HuH-7.5 (cell line): ENCODE measurements around the gene TCEAL1.
"Not testable (repeated sequence)": the region's sequence is repeated elsewhere in the genome, so short reads cannot be mapped to it uniquely, and the experiment has no call there.

Source experiments
- DNase-seq: peaks from one replicate; pipeline ENCODE4 v3.0.0; 2011; ENCODE audit warnings: low spot score

The TCEAL1 gene, protein sequence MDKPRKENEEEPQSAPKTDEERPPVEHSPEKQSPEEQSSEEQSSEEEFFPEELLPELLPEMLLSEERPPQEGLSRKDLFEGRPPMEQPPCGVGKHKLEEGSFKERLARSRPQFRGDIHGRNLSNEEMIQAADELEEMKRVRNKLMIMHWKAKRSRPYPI

GRCh38 chrX:103628386-103629317 lies at the start of gene TCEAL1:
Gene TCEAL1 (plus strand): TSS chrX:103628975. CDS start chrX:103629917, 942 bp downstream.
- DNase-seq: no peak

GRCh38 chrX:103584596-103584995 lies 44.2 kb upstream of the TCEAL1 start:
- DNase-seq: no peak

- no peak for DNase-seq
Observed at GRCh38 chrX:103585411-103586313, 43.1 kb upstream of the TCEAL1 start, which contains the start of gene TCEAL4. Gene TCEAL4 (plus strand): TSS chrX:103585515. CDS start chrX:103586676, 1,161 bp downstream.

DNA sequence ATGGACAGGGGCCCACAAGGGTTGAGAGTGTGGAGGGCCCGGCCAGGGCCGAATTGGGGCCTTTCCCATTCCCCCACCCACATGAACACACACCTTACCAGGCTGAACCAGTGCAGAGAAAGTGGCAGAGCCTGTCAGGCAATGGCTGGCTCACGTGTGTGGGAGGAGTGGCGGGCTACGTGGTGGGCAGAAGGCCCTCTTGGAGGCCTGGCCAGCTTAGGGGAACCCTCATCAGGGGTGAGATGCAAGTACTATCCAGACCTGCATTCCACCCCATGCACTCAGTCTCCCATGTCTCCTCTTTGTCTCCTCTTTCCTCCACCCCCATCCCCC lies 42.5 kb upstream of the TCEAL1 start:
- no peak for DNase-seq

- no peak for DNase-seq
Observed at GRCh38 chrX:103586659-103587058, 42.1 kb upstream of the TCEAL1 start.

DNA sequence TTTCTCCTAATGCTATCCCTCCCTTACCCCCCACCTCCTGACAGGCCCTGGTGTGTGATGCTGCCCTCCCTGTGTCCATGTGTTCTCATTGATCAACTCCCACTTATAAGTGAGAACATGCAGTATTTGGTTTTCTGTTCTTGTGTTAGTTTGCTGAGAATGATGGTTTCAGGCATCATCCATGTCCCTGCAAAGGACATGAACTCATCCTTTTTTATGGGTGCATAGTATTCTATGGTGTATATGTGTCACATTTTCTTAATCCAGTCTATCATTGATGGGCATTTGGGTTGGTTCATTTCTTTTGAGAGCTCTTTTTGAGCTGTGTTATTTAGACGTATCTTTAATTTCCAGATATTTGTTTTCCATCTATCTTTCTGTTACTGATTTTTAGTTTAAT lies 36.5 kb upstream of the TCEAL1 start:
- not testable (repeated sequence) for DNase-seq

GRCh38 chrX:103595202-103595601 lies 33.6 kb upstream of the TCEAL1 start:
- DNase-seq: not testable (repeated sequence)

DNA sequence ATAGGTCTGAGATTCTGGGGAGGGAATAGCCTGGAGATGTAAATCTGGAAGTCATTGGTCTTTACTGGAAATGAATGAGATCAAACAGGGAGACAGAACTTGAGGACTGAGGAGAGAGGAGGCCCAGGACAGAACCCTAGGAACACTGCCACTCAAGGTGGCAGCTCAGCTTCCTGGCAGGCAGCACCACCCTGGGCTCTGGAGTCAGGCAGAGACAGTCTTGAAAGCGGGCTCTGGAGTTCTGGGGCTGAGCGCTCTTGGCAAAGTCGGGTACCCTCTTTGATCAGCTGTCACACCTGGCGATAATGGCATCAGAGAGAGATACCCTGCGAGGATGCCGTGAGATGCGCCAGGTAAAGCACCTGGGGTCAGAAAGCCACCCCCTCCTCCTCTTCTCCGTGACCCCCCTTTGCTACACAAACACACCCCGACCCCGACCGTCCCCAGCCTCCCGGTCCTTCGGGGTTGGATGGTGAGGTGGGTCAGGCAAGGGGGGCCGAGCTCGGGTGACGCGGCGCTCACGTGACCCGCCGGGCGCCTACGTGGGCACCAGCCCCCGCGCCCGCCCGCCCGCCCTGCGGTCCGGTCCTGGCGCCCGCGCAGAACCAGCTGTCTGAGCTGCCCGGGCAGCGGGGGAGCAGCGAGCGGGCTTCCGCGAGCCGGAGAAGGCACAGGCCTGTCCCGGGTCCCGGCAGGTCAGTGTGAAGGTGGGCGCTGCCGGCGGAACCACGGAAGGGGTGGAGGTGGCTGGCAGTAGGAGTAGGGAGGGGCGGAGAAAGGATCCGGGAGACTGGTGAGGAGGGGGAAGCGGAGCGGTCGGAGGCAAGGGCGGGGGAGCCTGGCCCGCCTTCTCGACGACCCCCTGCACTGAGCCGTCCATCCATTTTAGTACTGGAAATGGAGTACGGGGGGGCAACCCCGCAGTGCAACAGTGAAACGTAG lies 21.1 kb upstream of the TCEAL1 start, which contains the start of gene TCEAL3:
Gene TCEAL3, plus strand, starts transcription at position 600 of the 942 bp plus-strand sequence. CDS start 1,102 bp downstream, outside the sequence.
- no peak for DNase-seq

GRCh38 chrX:103608306-103608963 lies 20.3 kb upstream of the TCEAL1 start:
- DNase-seq: no peak

- DNase-seq: no peak
Observed at GRCh38 chrX:103610282-103610681, 18.5 kb upstream of the TCEAL1 start.

DNA sequence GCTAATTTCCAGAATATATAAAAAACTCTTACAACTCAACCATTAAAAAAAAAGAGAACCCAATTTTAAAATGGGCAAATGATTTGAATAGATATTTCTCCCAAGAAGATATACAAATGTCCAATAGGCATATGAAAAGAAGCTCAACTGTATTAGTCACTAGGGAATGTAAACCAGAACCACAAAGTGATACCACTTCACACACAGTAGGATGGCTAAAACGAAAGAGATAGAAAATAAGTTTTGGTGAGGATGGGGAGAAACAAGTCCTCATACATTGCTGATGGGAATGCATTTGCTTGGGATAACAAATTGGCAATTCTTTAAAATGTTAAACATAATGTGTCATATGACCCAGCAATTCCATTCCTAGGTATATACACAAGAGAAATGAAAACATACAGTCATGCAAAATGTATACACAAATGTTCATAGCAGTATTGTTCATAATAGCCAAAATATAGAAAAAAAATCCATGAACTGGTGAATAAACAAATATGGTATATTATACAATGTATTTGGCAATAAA lies 15.3 kb upstream of the TCEAL1 start:
- DNase-seq: no peak

DNA sequence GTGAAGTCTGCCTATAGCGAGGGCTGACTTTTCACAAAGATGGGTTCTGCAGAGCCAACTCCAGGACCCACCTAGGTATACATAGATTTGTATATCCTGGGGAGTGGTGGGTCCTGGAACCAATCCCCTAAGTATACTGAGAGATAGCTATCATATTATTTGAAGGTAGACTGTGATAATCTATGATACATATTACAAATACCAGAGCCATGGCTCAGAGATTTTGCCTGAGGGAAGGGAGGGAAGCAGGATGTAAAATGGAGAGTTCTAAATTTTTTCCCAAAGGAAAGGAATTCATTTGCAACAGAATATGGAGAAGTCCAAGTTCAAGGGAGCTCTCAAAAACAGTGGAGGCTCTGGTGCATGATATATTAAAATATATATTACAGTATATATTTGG lies 13.8 kb upstream of the TCEAL1 start:
- DNase-seq: no peak

DNA sequence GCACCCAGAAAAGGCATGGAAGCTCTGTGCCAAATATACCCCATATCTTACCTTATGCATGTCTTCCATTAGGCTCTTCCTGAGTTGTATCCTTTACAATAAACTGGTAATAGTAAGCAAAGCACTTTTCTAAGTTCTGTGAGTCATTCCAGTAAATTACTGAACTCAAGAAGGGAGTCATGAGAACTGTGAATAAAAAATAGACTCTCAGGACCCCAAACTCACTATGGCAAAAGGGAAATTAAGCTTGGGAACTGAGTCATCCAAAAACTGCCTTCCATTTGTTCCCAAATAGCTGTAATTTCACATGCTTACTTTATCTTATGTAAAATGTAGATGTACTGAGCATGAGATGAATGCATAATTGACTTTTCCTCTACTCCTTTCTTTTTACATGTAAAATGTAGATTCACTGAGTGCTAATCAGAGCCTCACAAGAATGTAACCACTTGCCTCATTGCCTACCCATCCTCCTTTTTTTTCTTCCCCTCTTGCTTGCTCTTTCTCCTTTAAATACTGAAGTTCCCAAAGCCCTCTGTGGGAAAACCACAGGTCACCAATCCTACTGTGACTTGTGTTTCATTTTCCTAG lies 12.9 kb upstream of the TCEAL1 start:
- no peak for DNase-seq

DNA sequence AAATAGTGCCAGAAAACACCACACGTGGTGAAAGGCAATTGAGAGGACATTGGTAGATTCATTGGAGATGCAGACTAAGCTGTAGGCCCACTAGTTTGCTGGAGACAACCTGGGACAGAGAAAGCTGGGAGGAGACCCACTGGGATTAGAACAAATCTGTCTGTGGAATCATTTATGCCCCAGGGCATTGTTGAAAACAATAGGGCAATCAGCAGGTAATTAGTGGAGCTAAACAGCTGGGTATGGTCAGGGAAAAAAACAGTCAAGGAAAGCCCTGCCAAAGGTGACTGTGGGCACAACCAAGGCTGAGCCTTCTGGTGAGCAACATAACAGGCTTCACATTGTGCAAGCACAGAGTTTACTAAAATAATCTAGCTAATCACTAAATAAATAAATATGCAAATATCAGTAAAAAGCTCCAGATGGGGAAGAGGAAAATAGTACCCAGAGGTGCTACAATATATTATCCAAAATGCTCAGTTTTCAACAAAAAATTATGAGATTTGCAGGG lies 12.0 kb upstream of the TCEAL1 start:
- DNase-seq: no peak

DNA sequence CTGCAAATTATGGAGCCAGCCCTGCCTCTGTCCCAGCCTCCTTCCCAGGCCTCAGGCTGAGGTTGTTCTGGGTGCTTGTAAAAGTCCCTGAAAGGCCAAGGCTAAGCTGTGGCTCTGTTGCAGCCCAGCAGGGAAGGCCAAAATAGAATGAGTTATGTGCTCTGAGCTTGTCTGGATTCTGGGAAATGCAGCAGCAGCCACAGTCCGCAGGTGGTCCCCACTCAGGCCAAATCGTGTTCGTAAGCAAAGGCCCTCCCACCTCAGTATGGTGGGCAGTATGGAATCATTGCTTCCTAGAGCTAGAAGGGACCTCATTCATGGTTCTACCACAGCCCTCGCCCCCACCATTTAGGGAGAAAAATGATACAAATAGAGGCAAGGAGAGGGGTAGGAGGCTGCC lies 4.7 kb upstream of the TCEAL1 start:
- DNase-seq: no peak

DNA sequence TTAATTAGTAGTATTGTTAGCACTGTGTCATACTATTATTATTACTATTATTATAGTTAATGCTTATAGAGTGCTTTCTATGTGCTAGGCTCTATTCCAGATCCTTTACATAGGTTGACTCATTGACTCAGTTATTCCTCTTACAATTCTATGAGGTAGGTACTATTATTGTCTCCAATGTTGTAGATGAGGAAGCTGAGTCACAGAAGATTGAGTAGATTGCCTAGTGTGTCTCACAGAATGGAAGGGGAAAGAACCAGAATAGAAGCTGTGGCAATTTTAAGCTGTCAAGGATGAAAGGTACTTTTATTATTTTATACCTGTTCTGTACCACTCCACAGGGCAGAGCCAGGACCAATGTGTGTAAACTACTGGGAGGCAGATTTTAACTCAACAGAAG lies 1.9 kb upstream of the TCEAL1 start:
- no peak for DNase-seq

DNA sequence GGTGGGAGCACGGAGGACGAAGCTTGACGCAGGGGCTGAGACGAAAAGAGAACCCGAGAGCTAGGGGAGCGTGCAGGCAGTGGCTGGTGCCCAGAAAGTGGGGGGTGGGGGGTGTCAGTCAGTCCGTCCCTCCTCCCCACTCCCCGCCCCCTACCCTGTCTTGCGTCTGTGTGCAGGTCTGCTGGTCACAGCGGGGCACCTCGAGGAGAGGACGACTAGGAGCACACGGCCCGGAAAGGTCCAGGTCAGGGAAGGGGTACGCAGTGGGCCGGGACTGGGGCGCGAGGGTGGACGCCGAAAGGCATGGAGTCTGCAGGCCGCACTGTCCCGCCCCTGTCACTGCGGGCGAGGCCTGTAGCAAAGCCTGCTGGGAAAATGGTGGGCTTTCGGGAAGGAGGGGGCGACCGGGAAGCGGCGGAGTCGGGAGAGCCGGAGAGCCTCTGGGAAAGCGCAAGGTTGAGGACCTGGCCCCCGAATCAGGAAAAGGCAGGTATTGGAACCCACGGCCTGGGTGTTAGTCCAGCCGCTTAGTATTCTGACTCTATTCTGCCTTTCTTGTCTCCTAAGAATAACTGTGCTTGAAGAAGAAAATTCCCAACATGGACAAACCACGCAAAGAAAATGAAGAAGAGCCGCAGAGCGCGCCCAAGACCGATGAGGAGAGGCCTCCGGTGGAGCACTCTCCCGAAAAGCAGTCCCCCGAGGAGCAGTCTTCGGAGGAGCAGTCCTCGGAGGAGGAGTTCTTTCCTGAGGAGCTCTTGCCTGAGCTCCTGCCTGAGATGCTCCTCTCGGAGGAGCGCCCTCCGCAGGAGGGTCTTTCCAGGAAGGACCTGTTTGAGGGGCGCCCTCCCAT lies 769 bp downstream of the TCEAL1 start:
- DNase-seq: no peak

DNA sequence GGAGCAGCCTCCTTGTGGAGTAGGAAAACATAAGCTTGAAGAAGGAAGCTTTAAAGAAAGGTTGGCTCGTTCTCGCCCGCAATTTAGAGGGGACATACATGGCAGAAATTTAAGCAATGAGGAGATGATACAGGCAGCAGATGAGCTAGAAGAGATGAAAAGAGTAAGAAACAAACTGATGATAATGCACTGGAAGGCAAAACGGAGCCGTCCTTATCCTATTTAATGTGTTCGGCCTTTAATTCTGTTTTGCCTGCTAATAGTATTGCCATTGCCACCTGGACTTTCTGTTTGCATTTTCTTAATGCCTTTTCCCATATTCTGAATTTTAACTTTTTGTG lies 1.4 kb downstream of the TCEAL1 start:
- no peak for DNase-seq

DNA sequence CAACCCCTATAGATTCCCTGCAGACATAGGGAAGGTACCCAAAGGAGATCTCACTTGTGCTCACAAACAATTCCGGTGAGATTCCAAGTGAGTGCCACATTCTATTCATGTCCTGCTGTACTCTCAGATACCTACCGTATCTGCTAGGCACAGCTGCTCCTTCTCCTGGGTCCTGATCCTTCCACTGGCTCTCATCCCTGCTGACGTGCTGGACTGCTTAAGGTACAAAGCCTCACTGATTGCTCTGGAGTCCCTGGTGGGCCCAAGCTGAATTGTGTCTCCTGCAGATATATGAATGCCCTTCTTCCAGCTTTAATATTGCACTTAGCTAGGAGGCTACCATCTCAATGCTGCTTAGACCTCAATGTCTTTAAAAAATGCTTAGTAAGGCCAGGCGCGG lies 2.4 kb downstream of the TCEAL1 start:
- no peak for DNase-seq
